Adrenal gland (tissue), 5 donors: Measurements from ENCODE around the gene ATXN7L1.

Experiments used
- POLR2A ChIP-seq, 2 donors: fragments of 450-650 bp; IDR thresholded peaks; one replicate each; pipeline ENCODE4 v1.6.1; 2017; ENCODE audit warnings: antibody characterized with exemption in 2 of 2, mild to moderate bottlenecking in 2 of 2, moderate library complexity in 1 of 2
- TF ChIP-seq, protein P1 (sequence below), 6 experiments: fragments of 450-650 bp in 4 of 6; fragments of 200-600 bp in 2 of 6; sonication (generic) in 1 of 6; IDR thresholded peaks; 1 replicate in 5 of 6; 2 replicates in 1 of 6; pipeline versions ENCODE4 v1.5.1 to v1.8.0; 2016 to 2021; ENCODE audit warnings: antibody characterized with exemption in 6 of 6, mild to moderate bottlenecking in 2 of 6, moderate library complexity in 1 of 6
- donor health status: DM: no; HTN: no; CAD: no.

DNA sequence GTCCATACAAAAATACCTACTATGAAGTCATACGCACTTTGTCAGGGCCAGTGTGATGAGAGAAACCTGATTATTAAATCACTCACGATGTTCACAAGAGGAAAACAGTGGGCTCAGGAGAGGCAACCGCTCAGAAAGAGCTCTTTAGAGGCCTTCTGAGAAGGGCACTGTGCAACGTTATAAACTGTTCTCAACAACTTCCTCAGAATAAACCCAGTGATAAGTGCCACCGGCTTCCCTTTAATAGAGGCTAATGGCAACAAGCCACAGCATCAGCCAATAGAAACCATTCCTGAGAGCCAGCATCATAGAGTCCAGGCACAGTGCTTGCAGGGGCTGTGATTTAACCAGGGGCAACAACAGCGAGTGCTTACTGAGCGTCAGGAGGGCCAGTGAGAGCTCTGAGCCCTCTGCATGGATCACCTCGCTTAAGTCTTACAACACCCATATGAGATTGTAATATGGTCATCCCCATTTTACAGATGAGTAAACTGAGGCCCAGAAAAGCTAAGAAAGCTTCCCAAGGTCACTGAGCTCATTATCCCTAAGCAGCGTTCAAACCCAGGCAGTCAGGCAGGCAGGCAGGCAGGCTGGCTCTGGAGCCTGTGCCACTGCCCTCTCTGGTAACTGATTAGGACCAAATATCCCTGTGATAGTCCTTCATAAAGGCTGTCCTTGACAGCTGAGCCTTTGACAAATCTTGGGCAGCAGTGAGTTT is 30.9 kb upstream of the ATXN7L1 start:
- TF ChIP-seq, protein P1, sequence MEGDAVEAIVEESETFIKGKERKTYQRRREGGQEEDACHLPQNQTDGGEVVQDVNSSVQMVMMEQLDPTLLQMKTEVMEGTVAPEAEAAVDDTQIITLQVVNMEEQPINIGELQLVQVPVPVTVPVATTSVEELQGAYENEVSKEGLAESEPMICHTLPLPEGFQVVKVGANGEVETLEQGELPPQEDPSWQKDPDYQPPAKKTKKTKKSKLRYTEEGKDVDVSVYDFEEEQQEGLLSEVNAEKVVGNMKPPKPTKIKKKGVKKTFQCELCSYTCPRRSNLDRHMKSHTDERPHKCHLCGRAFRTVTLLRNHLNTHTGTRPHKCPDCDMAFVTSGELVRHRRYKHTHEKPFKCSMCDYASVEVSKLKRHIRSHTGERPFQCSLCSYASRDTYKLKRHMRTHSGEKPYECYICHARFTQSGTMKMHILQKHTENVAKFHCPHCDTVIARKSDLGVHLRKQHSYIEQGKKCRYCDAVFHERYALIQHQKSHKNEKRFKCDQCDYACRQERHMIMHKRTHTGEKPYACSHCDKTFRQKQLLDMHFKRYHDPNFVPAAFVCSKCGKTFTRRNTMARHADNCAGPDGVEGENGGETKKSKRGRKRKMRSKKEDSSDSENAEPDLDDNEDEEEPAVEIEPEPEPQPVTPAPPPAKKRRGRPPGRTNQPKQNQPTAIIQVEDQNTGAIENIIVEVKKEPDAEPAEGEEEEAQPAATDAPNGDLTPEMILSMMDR (IDR thresholded peaks at IDR 0.05), result no peak
- no peak for TF ChIP-seq POLR2A (IDR thresholded peaks at IDR 0.05)
